Erythroblast (primary cell): ENCODE results near the gene OPHN1.
A peak's percentile ranks its signal among the peaks of the same experiment; 100 is the strongest.

Experiments used
- DNase-seq, 2 experiments: peaks; one replicate each; lab custom pipeline; 2025; lab: John Stamatoyannopoulos, UW
- GATA1 ChIP-seq: IDR thresholded peaks from 2 replicates; pipeline ENCODE4 v1.6.1; 2011; ENCODE audit warnings: low read depth, mild to moderate bottlenecking, control low read depth, low read length, moderate library complexity
- POLR2A ChIP-seq: IDR thresholded peaks from 2 replicates; pipeline ENCODE4 v1.6.1; 2011; ENCODE audit warnings: mild to moderate bottlenecking, low read length

Gene OPHN1

DNA sequence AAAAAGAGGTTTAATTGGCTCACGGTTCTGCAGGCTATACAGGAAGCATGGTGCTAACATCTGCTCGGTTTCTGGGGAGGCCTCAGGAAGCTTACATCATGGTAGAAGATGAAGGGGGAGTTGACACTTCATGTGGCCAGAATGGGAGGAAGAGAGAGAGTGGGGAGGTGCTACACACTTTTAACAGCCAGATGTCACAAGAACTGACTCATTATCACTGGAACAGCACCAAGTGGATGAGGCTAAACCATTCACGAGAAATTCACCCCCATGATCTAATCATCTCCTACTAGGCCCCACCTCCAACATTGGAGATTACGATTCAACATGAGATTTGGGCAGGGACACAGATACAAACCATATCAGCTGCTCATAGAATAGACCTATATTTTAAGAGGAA lies 255.8 kb downstream of the OPHN1 start:
- TF ChIP-seq POLR2A (no peak), GATA1 (no peak)
- DNase-seq = peak; percentile 1 to 35

DNA sequence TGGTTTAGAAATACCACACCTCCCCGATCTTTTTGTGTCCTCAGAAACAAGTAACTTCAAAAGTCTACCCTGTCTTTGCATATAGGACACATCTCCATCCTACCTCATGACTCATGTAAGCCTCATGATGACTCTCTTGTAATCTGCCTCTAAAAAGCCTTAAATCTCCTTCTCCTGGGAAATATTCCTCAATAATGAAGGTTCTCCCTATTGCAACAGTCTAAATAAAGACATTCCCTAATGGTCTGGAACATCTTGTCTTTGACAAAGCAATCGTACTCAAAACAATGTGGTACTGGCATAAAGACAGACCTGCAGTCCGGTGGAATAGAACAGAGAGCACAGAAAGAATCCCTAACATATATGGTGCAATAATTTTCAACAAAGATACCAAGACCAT lies 257.7 kb downstream of the OPHN1 start:
- no peak for DNase-seq
- TF ChIP-seq GATA1 (no peak), POLR2A (no peak)

DNA sequence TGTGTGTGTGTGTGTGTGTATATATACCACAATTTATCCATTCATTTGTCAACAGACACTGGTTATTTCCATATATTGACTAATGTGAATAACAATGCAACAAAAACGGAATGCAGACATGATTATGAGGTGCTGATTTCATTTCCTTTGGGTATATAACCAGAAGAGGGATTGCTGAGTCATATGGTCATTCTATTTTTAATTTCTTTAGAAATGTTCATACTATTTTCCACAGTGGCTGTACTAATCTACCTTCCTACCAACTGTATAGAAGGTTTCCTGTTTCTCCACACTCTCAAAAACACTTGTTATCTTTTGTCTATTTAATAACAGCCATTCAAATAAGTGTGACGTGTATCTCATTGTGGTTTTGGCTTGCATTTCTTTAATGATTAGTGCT lies 269.9 kb downstream of the OPHN1 start:
- no peak for TF ChIP-seq GATA1
- no peak for TF ChIP-seq POLR2A

DNA sequence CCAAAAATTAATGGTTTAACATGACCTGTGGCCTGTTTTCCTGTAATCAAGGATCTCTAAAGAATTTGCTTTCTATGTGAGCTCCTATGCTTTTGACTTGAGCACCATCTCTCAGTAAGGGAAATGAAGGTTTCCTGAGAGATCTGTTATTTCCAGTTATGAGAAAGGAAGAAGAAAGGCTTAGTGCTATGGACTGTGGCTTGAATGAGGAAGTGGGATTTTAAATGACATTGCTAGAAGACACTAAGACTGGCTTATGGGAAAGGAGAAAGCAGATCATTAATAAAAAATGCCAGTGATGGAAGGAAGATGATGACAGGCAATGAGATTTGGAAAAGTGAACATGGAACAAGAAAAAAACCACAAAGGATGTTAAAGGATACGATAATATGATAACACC lies 285.4 kb downstream of the OPHN1 start:
- TF ChIP-seq GATA1 (no peak), POLR2A (no peak)
- DNase-seq = no peak

More for the DNA sequence above, 269.9 kb downstream of the OPHN1 start:
- DNase-seq = no peak

DNA sequence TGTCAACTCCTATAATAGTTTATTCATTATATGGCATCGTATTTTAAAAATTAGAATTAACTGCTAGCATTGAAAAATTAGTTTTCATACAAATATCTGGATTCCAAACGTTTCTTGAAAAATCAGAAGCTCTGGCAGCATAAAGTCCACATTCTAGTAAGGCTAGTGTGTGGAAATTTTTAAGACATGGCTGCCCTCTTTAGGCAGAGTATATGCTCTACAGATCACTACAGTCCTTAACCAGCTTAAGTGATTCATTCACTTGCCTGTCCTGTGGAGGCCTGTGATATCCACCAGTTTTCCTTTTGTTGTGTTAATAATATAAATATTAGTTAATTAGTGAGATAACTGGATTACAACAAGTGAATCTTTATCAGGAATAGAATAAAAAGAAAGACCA lies 287.2 kb downstream of the OPHN1 start:
- TF ChIP-seq POLR2A = no peak
- TF ChIP-seq GATA1 = no peak
- peak; percentile 9 to 17 for DNase-seq

DNA sequence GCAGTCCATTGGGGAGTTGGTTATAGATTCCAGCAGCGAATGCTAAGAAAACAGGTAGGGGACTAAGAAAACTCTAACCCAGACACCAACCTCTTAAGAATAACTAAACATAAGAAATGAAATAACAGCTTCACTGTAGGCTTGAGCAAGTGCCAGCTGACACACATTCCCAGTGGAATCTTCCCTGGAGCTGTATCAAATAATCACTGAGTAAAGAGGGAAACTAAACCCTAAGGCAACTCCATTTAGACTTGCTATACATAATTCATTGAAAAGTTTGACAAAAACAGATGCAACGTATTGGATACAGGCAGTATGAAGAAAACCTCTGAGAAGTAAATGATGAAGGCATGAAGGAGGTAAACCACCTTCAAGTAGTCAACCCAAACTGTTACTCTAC lies 293.5 kb downstream of the OPHN1 start:
- no peak for DNase-seq
- no peak for TF ChIP-seq GATA1
- no peak for TF ChIP-seq POLR2A

DNA sequence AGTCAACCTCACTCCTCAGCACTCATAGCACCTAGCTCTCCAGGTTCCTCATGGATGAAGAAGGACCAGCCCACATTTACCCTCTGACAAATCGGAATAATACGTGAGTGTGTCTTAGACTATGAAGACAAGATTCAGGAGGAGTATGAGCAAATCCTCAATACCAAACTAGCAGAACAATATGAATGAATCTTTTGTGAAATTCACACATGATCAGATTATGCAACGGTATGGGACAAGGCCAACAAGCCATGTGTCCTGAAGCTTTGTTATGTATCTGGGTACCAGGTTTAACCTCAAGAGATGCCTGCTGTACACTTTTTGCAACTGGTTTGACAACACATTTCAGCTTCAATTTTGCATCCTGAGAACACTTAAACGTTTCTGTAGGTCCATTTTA lies 300.1 kb downstream of the OPHN1 start:
- TF ChIP-seq POLR2A = no peak
- TF ChIP-seq GATA1 = no peak

DNA sequence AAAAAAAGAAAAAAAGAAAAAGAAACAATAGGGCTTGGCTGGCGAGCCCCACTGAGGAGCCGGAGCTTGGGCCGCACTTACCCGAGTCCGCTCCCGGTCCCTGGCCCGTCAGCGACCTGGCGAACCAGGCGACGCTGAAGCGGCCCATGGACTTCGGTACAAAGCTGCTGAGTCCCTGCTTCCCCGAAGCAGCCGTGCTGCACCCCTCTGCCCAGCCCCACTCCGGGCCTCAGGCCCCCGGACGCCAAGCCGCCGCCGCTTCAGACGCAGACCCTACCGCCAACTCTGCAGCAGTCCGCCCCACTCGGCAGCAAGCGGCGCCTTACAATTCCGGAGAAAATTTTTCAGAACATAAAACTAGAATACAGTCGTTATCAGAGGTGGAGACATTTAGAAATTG lies 300.5 kb downstream of the OPHN1 start:
- no peak for DNase-seq
- TF ChIP-seq GATA1 (no peak), POLR2A (no peak)

More for the DNA sequence above, 300.1 kb downstream of the OPHN1 start:
- no peak for DNase-seq

DNA sequence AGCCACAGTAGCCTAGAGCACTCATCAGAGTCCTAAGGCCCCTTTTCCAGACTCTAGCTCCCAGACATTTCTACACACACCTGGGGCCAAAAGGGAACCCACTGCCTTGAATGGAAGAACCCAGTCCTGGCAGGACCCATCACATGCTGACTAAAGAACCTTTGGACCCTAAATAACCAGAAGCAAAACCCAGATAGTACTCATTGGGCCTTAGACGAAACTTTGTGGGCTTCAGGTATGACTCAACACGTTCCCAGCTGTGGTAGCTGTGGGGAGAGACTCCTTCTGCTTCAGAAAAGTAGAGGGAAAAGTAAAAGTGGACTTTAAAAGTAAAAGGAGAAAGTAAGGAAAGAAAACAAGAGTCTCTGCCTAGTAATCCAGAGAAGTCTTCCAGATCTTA lies 311.5 kb downstream of the OPHN1 start:
- DNase-seq = no peak
- TF ChIP-seq POLR2A = no peak
- no peak for TF ChIP-seq GATA1

DNA sequence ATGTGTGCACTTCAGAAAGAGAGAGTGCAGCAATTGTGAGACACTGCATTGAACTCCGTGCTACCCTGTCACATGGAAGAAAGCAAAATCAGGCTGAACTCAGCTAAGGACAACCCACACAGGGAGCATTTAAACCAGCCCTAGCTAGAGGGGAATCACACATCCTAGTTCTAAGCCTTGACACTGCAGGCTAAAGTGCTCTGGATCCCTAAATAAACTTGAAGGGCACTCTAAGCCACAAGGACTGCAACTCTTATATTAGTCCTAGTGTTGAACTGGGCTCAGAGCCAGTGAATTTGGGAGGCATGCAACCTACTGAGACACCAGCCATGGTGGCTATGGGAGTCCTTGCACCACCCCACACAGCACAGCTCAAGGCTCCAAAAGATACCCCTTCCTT lies 311.9 kb downstream of the OPHN1 start:
- no peak for DNase-seq
- no peak for TF ChIP-seq GATA1
- TF ChIP-seq POLR2A = no peak

DNA sequence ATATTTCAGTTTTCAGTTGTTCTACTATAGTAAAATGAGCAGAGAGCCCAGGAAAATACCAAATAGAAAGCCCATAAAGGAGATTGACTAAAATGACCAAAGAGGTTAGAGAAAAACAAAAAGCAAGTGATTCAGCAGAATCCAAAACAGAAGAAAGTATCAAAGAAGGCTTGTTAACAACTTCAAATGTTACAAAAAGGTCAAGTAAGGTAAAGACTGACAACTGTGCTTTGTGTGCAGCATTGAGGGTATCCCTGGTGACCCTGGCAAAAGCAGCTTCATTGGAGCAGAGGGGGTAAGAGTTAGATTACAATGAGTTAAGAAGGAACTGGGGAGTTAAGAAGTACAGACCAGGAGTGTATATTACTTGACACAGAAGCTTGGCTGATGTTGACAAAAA lies 317.9 kb downstream of the OPHN1 start:
- no peak for DNase-seq
- TF ChIP-seq POLR2A (no peak), GATA1 (no peak)

DNA sequence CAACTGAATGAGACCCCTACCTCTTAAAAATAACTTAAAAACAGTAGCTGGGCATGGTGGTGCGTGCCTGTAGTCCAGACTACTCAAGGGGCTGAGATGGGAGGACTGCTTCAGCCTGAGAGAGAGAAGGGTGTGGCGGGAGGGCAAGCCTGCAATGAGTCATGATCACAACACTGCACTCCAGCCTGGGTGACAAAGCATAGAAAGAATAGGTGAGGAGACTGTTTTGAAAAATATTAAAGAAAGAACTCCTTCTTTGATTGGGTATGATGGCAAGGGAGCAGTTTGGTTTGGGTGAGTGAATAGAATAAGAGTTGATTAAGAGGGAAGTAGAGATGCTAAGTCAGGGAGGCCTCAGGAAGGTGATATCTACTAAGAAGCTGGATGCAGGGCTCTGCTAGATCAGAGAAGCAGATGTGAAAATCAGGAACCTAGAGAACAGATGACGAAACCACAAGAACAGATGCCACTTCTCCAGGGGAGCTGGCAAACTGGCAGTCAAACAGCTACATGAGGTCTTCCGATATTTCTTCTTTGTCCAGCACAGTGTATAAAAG lies 318.6 kb downstream of the OPHN1 start:
- peak; percentile 12 to 53 for DNase-seq

DNA sequence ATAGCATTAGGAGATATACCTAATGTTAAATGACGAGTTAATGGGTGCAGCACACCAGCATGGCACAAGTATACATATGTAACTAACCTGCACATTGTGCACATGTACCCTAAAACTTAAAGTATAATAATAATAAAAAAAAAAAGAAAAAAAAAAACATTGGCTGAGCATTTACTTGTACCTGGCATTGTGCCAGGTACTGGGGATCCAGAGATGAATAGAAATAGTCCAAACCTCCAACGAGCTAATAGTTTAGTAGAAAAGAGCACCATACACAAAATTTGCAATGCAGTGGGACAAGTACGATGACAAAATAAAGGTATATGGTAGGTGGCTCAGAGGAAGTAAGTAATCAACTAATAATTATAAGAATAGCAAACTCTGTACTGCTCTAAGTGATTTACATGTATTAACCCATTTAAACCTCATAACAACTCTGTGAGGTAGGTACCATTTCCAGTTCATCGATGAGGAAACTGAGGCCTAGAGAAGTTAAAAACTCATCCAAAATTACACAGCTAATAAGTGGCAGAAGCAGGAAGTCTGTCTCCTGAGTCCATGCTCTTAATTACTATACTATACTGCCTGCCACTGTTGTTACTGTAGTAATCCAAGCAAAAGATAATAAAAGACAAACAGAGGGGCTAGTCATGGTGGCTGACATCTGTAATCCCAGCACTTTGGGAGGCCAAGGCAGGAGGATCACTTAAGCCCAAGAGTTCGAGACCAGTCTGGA lies 319.3 kb downstream of the OPHN1 start:
- TF ChIP-seq GATA1 (no peak), POLR2A (no peak)
- no peak for DNase-seq

More for the DNA sequence above, 318.6 kb downstream of the OPHN1 start:
- TF ChIP-seq POLR2A (no peak), GATA1 (no peak)

DNA sequence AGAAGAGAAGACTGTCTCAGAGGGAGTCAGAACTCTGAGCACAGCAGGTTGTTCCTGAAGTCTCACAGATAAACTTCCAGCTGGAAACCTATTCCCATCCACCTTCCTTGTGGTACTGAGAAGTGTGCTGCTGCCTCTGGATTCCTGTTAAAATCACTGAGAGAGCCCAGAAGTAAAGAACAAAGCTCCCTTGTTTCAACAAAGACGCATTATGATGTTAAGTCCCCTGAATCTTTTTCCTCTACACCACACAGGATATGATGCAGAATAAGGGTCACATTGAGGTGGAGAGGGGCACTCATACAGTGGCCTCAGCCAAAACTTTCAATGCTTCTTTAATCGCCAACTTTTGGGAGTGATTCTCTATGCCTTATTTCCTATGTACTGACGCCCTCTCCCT lies 321.0 kb downstream of the OPHN1 start:
- TF ChIP-seq GATA1 (no peak), POLR2A (no peak)
- DNase-seq = no peak

DNA sequence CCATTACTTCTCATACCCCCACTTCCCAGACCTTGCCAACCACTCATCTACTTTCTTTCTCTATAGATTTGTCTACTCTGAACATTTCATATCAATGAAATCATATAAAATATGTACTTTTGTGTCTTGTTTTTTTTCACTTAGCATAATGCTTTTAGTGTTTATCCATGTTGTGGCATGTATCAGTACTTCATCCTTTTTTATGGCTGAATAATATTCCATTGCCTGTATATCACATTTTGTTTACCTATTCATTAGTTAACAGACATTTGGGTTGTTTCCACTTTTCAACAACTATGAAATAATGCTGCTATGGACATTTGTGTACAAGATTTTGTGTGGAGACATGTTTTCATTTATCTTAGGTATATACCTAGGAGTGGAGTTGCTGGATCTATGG lies 324.1 kb downstream of the OPHN1 start:
- no peak for DNase-seq
- TF ChIP-seq POLR2A (no peak), GATA1 (no peak)
